GM12892 (cell line): ENCODE results near the gene ADAMTS15.

ENCODE experiments used
- DNase-seq: peaks from one replicate; pipeline ENCODE4 v3.0.0; 2011; ENCODE audit not compliant: insufficient read length
- FAIRE-seq: peaks from 2 replicates; lab custom pipeline; 2011; peaks lifted over from hg19 to GRCh38; lab: Jason Lieb, UNC
- POLR2A ChIP-seq: IDR thresholded peaks from 2 replicates; pipeline ENCODE4 v1.6.1; 2011; ENCODE audit warnings: low read depth, low read length, control low read depth
- POLR2AphosphoS5 ChIP-seq: IDR thresholded peaks from 2 replicates; pipeline ENCODE4 v1.6.1; 2011; ENCODE audit warnings: low read depth, low read length, control low read depth
- TAF1 ChIP-seq: IDR thresholded peaks from 2 replicates; pipeline ENCODE4 v1.6.1; 2011; ENCODE audit warnings: low read depth, mild to moderate bottlenecking, control low read depth, low read length, borderline replicate concordance

The ADAMTS15 gene

GRCh38 chr11:130514851-130515250 lies 66.4 kb downstream of the ADAMTS15 start:
- DNase-seq (no peak), FAIRE-seq (no peak)
- TF ChIP-seq TAF1 (no peak), POLR2AphosphoS5 (no peak), POLR2A (no peak)

GRCh38 chr11:130515829-130516553 lies 67.5 kb downstream of the ADAMTS15 start:
- TF ChIP-seq POLR2AphosphoS5 (no peak), TAF1 (no peak), POLR2A (no peak)
- DNase-seq (no peak), FAIRE-seq (no peak)

- TF ChIP-seq POLR2A (no peak), POLR2AphosphoS5 (no peak), TAF1 (no peak)
- no peak for DNase-seq
- FAIRE-seq: no peak
Measured at GRCh38 chr11:130516554-130517505, 68.4 kb downstream of the ADAMTS15 start.

GRCh38 chr11:130518164-130518680 lies 69.8 kb downstream of the ADAMTS15 start:
- DNase-seq (no peak), FAIRE-seq (no peak)
- TF ChIP-seq POLR2A (no peak), POLR2AphosphoS5 (no peak), TAF1 (no peak)

- TF ChIP-seq POLR2A: no peak
- no peak for DNase-seq
- no peak for FAIRE-seq
Measured at GRCh38 chr11:130519128-130519932, 70.9 kb downstream of the ADAMTS15 start.

GRCh38 chr11:130520271-130520671 lies 71.8 kb downstream of the ADAMTS15 start:
- TF ChIP-seq POLR2AphosphoS5 (no peak), TAF1 (no peak), POLR2A (no peak)
- FAIRE-seq (no peak), DNase-seq (no peak)

GRCh38 chr11:130522284-130522961 lies 74.0 kb downstream of the ADAMTS15 start:
- FAIRE-seq (no peak), DNase-seq (no peak)

GRCh38 chr11:130523166-130523565 lies 74.7 kb downstream of the ADAMTS15 start:
- no peak for TF ChIP-seq POLR2A
- TF ChIP-seq TAF1: no peak
- TF ChIP-seq POLR2AphosphoS5: no peak
- DNase-seq (no peak), FAIRE-seq (no peak)

More at GRCh38 chr11:130522284-130522961, 74.0 kb downstream of the ADAMTS15 start:
- TF ChIP-seq TAF1 (no peak), POLR2AphosphoS5 (no peak), POLR2A (no peak)

- TF ChIP-seq TAF1: no peak
- TF ChIP-seq POLR2AphosphoS5: no peak
- no peak for TF ChIP-seq POLR2A
- no peak for DNase-seq
- FAIRE-seq: no peak
Measured at GRCh38 chr11:130523609-130524008, 75.2 kb downstream of the ADAMTS15 start.

- FAIRE-seq: no peak
- TF ChIP-seq POLR2A: no peak
- no peak for TF ChIP-seq TAF1
- no peak for TF ChIP-seq POLR2AphosphoS5
Measured at GRCh38 chr11:130524132-130524790, 75.8 kb downstream of the ADAMTS15 start.

More at GRCh38 chr11:130524132-130524790, 75.8 kb downstream of the ADAMTS15 start:
- no peak for DNase-seq
